ENCODE results near the gene OR10A5.
"Not testable (repeated sequence)": the region's sequence is repeated elsewhere in the genome, so short reads cannot be mapped to it uniquely, and the experiment has no call there.

Gene OR10A5

DNA sequence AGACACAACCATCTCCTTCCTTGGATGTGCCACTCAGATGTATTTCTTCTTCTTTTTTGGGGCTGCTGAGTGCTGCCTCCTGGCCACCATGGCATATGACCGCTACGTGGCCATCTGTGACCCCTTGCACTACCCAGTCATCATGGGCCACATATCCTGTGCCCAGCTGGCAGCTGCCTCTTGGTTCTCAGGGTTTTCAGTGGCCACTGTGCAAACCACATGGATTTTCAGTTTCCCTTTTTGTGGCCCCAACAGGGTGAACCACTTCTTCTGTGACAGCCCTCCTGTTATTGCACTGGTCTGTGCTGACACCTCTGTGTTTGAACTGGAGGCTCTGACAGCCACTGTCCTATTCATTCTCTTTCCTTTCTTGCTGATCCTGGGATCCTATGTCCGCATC is 31.4 kb downstream of the OR10A5 start:
- DNase-seq: no peak

DNA sequence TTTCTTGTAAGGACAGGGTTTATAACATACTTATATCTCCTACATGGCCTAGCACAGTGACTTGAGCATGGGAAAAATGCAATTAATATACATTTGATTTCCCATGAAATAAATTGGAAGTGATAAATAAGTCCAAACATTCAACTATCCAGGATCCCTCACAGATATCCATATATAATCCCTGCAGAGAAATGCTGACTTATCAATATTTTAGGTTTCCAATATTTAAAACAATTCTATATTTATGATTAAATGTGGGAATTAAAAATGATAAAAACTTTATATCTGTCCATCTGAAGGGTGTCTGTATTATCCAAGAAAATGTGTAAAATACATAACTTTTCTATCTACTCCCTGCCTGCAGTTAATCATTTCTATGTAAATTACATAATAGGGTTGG is 37.3 kb downstream of the OR10A5 start:
- no peak for DNase-seq

DNA sequence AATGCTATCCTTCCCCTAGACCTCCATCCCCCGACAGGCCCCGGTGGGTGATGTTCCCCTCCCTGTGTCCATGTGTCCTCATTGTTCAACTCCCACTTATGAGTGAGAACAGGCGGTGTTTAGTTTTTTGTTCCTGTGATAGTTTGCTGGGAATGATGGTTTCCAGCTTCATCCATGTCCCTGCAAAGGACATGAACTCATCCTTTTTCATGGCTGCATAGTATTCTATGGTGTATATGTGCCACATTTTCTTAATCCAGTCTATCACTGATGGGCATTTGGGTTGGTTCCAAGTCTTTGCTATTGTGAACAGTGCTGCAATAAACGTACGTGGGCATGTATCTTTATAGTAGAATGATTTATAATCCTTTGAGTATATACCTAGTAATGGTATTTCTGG is 42.2 kb downstream of the OR10A5 start:
- DNase-seq: not testable (repeated sequence)

DNA sequence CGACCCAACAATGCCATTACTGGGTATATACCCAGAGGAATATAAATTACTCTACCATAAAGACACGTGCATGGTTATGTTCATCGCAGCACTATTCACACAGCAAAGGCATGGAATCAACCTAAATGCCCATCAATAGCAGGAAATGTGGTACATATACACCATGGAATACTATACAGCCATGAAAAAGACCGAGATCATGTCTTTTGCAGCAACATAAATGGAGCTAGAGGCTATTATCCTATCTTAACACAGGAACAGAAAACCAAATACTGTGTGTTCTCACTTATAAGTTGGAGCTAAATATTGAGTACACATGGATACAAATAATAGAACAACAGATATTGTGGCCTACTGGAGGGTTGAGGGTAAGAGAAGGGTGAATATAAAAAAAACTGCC is 43.3 kb downstream of the OR10A5 start:
- DNase-seq: no peak

DNA sequence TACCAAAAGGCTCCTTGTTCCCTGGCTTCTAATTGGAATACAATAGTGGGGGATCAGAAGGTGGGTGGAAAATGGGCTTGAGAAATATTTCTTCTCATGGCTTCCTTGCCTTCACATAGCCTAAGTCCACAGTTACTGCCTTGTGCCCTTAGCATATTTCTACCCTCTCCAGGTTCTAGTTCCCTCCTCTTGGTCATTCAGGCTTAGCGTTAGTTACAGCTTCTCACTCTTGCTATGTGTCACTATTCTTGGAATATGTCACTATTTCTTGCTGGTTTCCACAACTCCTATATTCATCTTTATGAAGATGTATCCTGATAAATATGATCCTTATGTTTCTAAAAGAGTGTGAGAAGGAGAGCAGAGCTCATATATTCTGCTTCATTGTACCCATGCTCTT is 44.4 kb downstream of the OR10A5 start:
- no peak for DNase-seq

DNA sequence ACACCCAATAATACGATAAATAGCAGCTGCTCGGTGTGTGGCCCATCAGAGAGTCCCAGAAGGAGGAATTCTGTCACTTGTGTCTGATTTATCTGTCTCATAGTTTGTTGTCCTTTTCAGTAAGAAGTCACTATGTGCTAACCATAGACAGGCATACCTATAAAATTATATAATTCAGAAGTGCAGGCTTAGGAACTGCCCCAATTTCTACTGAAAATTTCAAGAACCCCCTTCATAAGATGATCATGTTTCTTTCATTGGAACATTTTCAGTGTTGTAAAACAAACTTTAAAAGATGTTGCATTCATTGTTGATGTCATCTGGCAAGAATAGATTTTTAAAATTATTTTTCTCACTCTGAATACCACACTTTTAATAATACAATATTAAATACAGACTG is 46.9 kb downstream of the OR10A5 start, which contains the start of gene OR2D2:
Gene OR2D2, minus strand, starts transcription at position 101 of the 400 bp plus-strand sequence. Its CDS starts 0 bp downstream, at position 101.
- no peak for DNase-seq

DNA sequence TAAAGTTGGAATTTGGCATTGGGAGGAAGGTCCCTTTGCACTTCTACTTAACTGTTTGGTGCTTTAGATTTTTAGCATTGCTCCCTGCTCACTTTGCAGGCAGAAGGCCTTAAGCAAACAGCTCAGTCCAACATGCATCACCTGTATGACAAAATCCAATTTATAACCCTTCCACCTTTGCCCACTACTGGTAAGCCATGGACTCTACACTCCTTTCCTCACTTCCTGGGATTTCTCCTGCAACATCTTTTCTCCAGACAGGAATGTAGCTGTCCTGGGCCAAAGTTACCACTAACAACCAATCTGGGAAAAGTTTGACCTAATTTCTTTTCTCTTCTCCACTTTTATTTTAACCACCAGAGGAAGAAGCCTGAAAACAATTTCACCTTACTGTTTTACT is 48.6 kb downstream of the OR10A5 start:
- DNase-seq: no peak

DNA sequence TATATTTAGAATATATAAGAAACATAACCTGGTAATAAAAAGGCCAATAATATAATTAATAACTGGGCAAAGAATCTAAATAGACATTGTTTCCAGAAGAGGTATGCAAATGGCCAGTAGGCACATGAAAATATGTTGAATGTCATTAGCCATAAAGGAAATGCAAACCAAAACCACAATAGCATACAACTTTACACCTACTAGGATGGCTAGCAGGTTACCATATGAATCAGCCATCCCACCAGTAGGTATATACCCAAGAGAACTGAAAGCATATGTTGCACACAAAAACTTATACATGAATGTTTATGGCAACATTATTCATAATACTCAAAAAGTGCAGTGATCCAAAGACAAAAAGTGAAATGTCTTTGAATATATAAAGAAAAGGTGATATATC is 49.5 kb downstream of the OR10A5 start:
- DNase-seq: no peak
